Measurements from ENCODE around the gene KSR1.

The KSR1 gene

GRCh38 chr17:27575096-27575911, 119.1 kb downstream of the KSR1 start:
- DNase-seq = no peak

- DNase-seq = no peak
Observed at GRCh38 chr17:27575912-27576252, 119.6 kb downstream of the KSR1 start.

DNA sequence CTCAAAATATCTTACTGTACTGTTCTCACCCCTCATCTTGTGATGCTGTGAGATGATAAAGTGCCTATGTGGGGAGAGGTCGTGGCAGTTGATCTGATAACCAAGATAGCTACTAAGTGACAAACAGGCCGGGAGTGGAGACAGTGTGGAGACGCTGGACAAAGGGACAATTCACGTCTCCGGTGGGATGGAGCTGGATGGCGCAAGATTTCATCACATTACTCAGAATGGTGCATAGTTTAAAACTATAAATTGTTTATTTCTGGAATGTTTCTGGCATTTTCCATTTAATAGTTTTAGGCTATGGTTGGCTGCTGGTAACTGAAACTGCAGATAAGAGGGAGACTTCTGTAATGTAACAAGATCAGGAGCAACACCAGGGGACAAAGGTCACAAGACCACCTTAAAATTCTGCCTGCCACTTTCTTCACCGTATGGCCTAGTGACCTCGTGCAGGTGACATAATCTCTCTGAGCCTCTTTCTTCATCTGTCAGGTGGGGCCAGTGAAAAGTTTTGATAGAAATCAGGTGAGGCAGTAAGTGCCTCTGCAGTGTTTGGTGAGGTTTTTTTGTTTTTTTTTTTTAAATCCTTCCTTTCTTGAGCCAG, 120.3 kb downstream of the KSR1 start:
- no peak for DNase-seq

DNA sequence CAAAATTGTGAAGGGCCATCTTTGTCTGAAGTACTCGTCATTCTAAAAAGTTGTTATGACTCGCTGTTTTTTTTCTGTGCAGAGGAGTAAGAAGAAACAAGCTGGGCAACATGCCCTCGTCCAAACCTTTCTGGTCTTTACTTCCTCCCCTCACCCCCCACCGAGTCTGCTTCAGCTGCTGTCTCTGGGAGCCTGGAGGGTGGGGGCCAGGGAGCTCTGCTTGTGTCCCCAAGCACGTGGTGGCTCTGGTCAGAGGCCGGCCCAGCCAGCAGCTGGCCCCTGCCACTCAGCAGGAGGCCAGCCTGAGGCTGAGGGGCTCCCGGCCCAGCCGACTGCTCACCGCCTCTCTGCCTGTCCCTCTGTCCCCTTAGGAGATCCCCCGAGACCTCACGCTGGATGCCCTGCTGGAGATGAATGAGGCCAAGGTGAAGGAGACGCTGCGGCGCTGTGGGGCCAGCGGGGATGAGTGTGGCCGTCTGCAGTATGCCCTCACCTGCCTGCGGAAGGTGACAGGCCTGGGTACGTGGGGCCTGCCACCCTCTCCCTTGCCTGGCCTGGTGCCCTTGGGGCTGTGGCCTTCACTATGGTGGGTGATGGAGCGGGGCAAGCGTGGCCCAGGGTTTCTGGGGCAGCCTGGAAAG, 121.0 kb downstream of the KSR1 start:
- peak; percentile 76 for DNase-seq

DNA sequence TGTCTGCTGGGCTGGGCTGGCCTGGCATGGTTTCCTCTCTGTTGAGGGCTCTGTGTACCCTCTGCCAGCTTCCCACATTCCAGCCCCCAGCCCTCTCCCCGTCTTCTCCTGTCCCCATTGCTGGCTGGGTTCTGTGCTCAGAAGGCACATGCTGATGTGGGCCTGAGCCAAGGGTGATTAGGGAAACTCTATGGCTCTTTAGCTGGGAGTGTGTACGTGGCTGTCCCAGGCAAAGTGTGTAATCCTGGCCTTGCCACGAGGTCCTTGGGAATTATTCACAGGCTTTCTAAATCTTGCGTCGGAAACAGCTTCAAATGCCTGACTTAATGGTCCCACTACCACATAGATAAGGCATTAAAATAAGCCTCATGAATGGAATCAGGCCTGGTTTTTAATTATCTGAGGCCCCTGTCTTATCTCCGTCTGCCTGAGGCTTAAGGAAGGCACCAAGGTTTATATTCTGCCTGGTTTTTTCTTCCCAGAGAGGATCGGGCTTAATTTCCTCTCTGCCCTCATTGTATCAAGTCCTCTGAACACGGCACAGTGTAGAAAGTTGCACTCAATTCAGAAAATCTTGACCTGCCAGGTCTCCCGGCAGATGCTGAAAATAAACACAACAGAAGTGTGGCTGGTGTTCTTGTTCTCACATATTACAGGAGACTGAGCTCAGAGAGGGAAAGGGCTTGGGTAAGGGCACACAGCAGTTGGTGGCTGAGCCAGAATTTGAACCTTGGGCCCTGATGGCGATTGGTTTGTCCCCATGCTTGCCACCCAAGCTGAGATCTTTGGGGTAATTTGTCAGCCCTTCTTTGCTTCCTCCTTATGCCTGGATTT, 121.9 kb downstream of the KSR1 start:
- DNase-seq = no peak

DNA sequence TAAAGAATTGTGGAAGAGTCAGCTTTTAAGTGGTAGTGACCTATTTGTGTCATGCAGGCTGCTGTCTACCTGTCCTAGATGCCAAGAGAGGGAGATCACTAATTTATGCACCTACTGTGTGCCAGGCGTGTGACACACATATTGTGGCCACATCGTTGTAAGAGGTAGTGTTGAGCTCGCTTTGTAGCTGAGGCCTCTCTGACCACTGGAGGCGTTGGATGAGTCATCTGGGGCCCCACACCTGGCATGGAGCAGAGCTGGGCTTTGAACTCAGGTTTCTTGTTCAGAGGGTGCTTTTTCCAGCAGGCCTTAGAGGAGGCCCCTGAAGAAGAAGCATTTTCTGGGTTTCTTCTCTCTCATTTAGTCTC, 122.5 kb downstream of the KSR1 start:
- DNase-seq = no peak

GRCh38 chr17:27579304-27579703, 123.1 kb downstream of the KSR1 start:
- no peak for DNase-seq

DNA sequence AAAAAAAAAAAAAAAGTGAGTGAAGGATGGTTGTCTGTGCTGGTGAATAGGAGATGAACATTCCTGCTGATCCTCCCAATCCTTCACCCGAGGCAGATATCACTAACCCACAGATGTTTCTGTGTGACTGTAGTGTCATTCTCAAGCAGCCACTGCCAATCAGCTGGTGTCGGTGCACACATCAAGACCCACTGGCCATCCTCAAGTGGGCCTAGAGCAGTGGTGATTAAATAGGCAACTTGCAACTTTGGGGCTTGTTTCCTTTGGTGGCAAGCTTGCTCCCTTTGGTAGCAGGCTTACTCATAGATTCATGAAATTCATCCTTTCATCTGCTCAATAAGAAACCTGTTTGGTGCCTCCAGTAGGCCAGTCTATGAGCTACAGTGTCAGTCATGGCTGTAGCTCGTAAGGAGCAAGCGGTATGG, 123.7 kb downstream of the KSR1 start:
- no peak for DNase-seq

DNA sequence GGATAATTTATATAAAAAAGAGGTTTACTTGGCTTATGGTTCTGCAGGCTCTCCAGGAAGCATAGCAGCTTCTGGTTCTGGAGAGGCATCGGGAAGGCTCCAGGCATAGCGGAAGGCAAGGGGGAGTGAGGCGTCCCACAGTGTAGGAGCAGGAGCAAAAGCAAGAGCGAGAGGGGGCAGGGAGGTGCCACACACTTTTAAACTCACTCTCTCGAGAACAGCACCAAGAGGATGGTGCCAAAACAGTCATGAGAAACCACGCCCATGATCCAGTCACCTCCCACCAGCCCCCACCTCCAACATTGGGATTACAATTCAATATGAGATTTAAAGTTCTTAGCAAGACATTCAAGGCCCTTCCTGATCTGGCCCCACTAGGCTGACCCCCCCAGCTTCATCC, 124.8 kb downstream of the KSR1 start:
- DNase-seq = no peak

DNA sequence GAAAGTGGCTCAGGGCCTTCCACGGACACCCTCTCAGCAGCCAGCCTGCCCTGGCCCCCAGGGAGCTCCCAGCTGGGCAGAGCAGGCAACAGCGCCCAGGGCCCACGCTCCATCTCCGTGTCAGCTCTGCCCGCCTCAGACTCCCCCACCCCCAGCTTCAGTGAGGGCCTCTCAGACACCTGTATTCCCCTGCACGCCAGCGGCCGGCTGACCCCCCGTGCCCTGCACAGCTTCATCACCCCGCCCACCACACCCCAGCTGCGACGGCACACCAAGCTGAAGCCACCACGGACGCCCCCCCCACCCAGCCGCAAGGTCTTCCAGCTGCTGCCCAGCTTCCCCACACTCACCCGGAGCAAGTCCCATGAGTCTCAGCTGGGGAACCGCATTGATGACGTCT, 126.4 kb downstream of the KSR1 start:
- no peak for DNase-seq

- no peak for DNase-seq
Observed at GRCh38 chr17:27585153-27585681, 129.0 kb downstream of the KSR1 start.

GRCh38 chr17:27585792-27586191, 129.5 kb downstream of the KSR1 start:
- no peak for DNase-seq

- DNase-seq = no peak
Observed at GRCh38 chr17:27586203-27586721, 130.0 kb downstream of the KSR1 start.

DNA sequence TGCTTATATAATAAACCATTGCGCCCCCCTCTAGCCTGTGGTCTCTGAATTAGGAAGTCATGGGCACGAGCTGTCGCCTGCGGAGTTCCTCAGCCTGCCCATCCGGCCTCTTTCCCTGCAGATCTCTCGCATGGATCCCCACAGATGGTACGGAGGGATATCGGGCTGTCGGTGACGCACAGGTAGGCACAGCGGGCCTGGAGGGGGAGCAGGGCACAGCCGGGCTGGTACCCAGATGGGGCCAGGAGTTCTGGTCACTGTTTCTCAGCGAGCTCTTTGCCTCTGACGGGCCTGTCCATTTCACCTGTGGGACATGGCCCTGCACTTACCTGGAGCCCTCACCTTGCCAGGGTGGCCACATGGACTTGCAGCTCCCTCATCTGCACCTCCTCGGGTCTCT, 132.1 kb downstream of the KSR1 start:
- DNase-seq = no peak

GRCh38 chr17:27590864-27591263, 134.6 kb downstream of the KSR1 start:
- no peak for DNase-seq

- no peak for DNase-seq
Observed at GRCh38 chr17:27591986-27592385, 135.7 kb downstream of the KSR1 start.

DNA sequence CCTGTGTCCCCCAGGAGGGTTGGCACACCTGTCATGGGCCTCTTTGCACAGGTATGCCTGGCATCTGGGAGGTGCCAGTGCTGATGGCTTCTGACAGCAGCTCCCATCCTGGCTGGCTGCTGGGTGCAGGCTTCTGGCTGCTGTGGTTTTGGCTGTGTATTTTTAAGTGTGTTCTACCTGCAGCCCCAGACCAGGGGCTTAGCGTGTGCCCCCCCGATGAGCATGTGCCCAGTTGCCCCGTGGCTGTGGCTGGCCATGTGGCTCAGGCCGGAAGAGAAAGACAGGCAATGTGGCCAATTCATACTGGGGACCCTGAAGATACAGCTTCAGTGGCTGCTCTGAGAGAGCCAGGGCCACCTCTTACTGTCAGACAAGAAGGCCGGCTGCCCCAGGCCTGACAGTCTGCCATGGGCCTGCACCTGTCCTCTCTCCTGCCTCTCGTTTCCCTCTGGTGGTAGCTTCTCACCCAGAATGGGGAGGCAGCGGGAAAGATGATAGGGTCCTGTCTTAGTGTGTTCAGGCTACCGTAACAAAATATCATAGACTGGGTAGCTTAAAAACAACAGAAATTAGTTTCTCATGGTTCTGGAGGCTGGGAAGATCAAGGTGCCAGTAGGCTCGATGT, 137.1 kb downstream of the KSR1 start:
- no peak for DNase-seq

GRCh38 chr17:27593857-27594255, 137.6 kb downstream of the KSR1 start:
- no peak for DNase-seq

DNA sequence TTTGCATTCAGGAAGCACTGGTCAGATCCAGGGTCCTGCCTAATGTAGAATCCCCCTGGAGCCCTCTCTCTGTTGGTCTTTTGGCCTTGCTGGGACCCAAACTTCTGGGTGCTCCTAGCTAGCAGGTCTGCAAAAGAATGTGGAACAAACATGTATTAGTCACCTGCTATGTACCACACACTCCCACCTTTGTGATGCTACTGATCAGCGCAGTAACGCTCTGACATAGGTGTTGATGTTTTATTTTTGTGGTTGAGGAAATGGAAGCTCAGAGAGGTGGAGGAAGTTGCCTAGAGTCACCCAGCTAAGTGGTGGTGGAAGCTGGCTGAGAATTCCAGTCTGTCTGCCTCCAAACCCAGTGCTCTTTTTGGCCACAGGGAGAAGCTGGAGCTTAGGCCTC, 139.0 kb downstream of the KSR1 start:
- DNase-seq = no peak

DNA sequence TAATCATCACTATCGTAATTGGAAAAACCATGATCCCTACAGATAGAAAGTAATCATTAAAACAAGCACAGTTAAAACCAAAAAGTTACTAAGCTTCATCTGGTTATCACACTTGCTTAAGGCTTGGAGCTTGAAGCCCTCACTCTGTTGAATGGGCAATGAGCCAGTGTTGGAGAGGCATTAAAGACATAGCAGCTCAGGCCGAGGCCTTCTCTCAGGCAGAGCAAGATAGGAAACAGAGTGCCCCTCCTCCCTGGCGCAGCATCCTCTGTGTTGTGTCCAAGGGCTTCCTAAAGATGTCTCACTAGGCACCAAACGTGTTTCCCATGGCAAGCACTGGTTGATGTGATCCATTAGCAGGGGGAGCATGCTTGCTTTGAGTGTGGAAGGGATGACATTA, 139.8 kb downstream of the KSR1 start:
- DNase-seq = no peak

- DNase-seq = no peak
Observed at GRCh38 chr17:27596566-27597187, 140.4 kb downstream of the KSR1 start.

DNA sequence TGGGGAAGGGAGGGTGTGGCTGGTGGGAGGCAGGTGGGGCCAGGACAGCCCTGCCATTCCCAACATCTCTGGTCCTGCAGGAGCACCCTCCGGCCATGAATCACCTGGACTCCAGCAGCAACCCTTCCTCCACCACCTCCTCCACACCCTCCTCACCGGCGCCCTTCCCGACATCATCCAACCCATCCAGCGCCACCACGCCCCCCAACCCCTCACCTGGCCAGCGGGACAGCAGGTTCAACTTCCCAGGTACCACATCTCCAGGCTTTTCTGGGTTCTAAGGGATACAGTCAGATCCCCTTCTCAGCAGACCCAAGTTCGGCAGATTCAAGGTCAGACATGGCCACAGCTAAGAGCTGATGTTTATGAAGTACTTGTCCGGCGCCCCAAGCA, 140.9 kb downstream of the KSR1 start:
- no peak for DNase-seq

Data from retina (tissue), 1 donor.